ENCODE data around the gene IFI27.

The IFI27 gene

GRCh38 chr14:94125659-94126418, 15.3 kb downstream of the IFI27 start:
- DNase-seq (ENCODE audit: low spot score): no peak

- no peak for DNase-seq (ENCODE audit: low spot score)
These were observed 15.8 kb downstream of the IFI27 start for GRCh38 chr14:94126419-94126677.

GRCh38 chr14:94126800-94127199, 16.3 kb downstream of the IFI27 start:
- no peak for DNase-seq (ENCODE audit: low spot score)

- no peak for DNase-seq (ENCODE audit: low spot score)
These were observed 16.8 kb downstream of the IFI27 start for GRCh38 chr14:94127330-94127729.

GRCh38 chr14:94128216-94128839, 17.8 kb downstream of the IFI27 start:
- DNase-seq (ENCODE audit: low spot score): no peak

- peak; percentile 76 for DNase-seq (ENCODE audit: low spot score)
These were observed 18.7 kb downstream of the IFI27 start, which contains the start of gene IFI27L2 for GRCh38 chr14:94129111-94129757. Gene IFI27L2 (minus strand): TSS chr14:94129604. CDS start chr14:94129564, 40 bp downstream.

GRCh38 chr14:94129758-94130414, 19.4 kb downstream of the IFI27 start:
- DNase-seq (ENCODE audit: low spot score): peak; percentile 43

- peak; percentile 69 for DNase-seq (ENCODE audit: low spot score)
These were observed 21.9 kb downstream of the IFI27 start for GRCh38 chr14:94132285-94132887.

- DNase-seq (ENCODE audit: low spot score): no peak
These were observed 24.9 kb downstream of the IFI27 start for GRCh38 chr14:94135476-94135875.

GRCh38 chr14:94136575-94137331, 26.2 kb downstream of the IFI27 start:
- DNase-seq (ENCODE audit: low spot score): peak; percentile 85

GRCh38 chr14:94138251-94138650, 27.7 kb downstream of the IFI27 start:
- no peak for DNase-seq (ENCODE audit: low spot score)

- DNase-seq (ENCODE audit: low spot score): no peak
These were observed 28.5 kb downstream of the IFI27 start for GRCh38 chr14:94139006-94139405.

GRCh38 chr14:94139421-94139820, 28.9 kb downstream of the IFI27 start:
- DNase-seq (ENCODE audit: low spot score): no peak

- DNase-seq (ENCODE audit: low spot score): no peak
These were observed 31.7 kb downstream of the IFI27 start for GRCh38 chr14:94142247-94142646.

- no peak for DNase-seq (ENCODE audit: low spot score)
These were observed 32.3 kb downstream of the IFI27 start for GRCh38 chr14:94142836-94143235.

GRCh38 chr14:94143239-94143638, 32.7 kb downstream of the IFI27 start:
- DNase-seq (ENCODE audit: low spot score): no peak

- DNase-seq (ENCODE audit: low spot score): no peak
These were observed 33.2 kb downstream of the IFI27 start for GRCh38 chr14:94143711-94144110.

GRCh38 chr14:94144765-94145164, 34.2 kb downstream of the IFI27 start:
- no peak for DNase-seq (ENCODE audit: low spot score)

GRCh38 chr14:94145902-94146527, 35.5 kb downstream of the IFI27 start:
- DNase-seq (ENCODE audit: low spot score): no peak

- DNase-seq (ENCODE audit: low spot score): no peak
These were observed 42.1 kb downstream of the IFI27 start for GRCh38 chr14:94152676-94153075.

- no peak for DNase-seq (ENCODE audit: low spot score)
These were observed 43.3 kb downstream of the IFI27 start for GRCh38 chr14:94153750-94154342.
